IMR-90 (cell line): ENCODE results near the gene MAB21L4. TPM values are rescaled to one million over a fixed set of nuclear protein-coding genes. Genes with fewer than 3 reads are reported as not detected.

ENCODE experiments used
- ATAC-seq: fragments of 200-7000 bp; cut with Tn5 transposase; 2 replicates; pipeline ENCODE4 v1.9.1; 2020; ENCODE audit warnings: low read depth, mild to moderate bottlenecking, moderate library complexity
- BruUV-seq: library from RNA; stranded (reverse); fragments of 400-500 nt; replicated peaks from 2 replicates; lab custom pipeline; 2021; lab: Mats Ljungman, UMichigan
- CTCF ChIA-PET: fragments of 300-600 bp; formaldehyde crosslinking; extraction: SDS; loops from one replicate; lab custom pipeline; 2021; ENCODE audit warnings: antibody characterized with exemption; lab: Yijun Ruan, JAX
- POLR2A ChIA-PET: fragments of 300-600 bp; sonication (Branson Sonifier 250); formaldehyde crosslinking; loops from one replicate; lab custom pipeline; 2022; ENCODE audit warnings: antibody characterized with exemption; ENCODE audit not compliant: unreplicated experiment; lab: Charles Lee
- DNase-seq: peaks from one replicate; pipeline ENCODE4 v3.0.0; 2013
- H2AFZ ChIP-seq: replicated peaks from 2 replicates; pipeline ENCODE3; 2013; ENCODE audit warnings: low read length, mild to moderate bottlenecking; ENCODE audit not compliant: poor library complexity
- H2AK5ac ChIP-seq: 2 replicates; pipeline ENCODE4 v1.6.1; 2013; ENCODE audit warnings: low read depth, low read length, inconsistent platforms
- H2AK9ac ChIP-seq: replicated peaks from 2 replicates; pipeline ENCODE3; 2013; ENCODE audit warnings: mild to moderate bottlenecking, low read depth, low read length, moderate library complexity; ENCODE audit not compliant: poor library complexity
- H2BK120ac ChIP-seq: 2 replicates; pipeline ENCODE4 v1.6.1; 2013; ENCODE audit warnings: low read depth, low read length, inconsistent platforms
- H2BK15ac ChIP-seq: 3 replicates; pipeline ENCODE4 v1.6.1; 2013; ENCODE audit warnings: low read depth, low read length, inconsistent platforms
- H2BK20ac ChIP-seq: 2 replicates; pipeline ENCODE4 v1.6.1; 2013; ENCODE audit warnings: low read depth, mild to moderate bottlenecking, inconsistent platforms, low read length, moderate library complexity
- H2BK5ac ChIP-seq: 2 replicates; pipeline ENCODE4 v1.6.1; 2013; ENCODE audit warnings: mild to moderate bottlenecking, low read depth, low read length, inconsistent platforms; ENCODE audit not compliant: poor library complexity, severe bottlenecking
- H3K14ac ChIP-seq: replicated peaks from 2 replicates; pipeline ENCODE4 v1.6.1; 2013; ENCODE audit warnings: low read depth, low read length, inconsistent platforms
- H3K18ac ChIP-seq: 2 replicates; pipeline ENCODE4 v1.6.1; 2013; ENCODE audit warnings: low read depth, low read length, control low read depth
- H3K23ac ChIP-seq: 2 replicates; pipeline ENCODE4 v1.6.1; 2013; ENCODE audit warnings: low read depth, low read length, inconsistent platforms
- H3K27ac ChIP-seq: 2 replicates; pipeline ENCODE4 v1.5.1; 2013; ENCODE audit warnings: mild to moderate bottlenecking, control low read depth, low read length; ENCODE audit not compliant: insufficient read depth
- H3K27me3 ChIP-seq: 2 replicates; pipeline ENCODE4 v1.6.1; 2013; ENCODE audit warnings: low read length; ENCODE audit not compliant: control insufficient read depth, insufficient read depth
- H3K36me3 ChIP-seq: 2 replicates; pipeline ENCODE4 v1.6.1; 2013; ENCODE audit warnings: low read length, mixed read lengths; ENCODE audit not compliant: control insufficient read depth, insufficient read depth
- H3K4ac ChIP-seq: 2 replicates; pipeline ENCODE4 v1.6.1; 2013; ENCODE audit warnings: low read depth, low read length, inconsistent platforms
- H3K4me1 ChIP-seq: 2 replicates; pipeline ENCODE4 v1.6.1; 2013; ENCODE audit warnings: low read length, mixed read lengths; ENCODE audit not compliant: control insufficient read depth, insufficient read depth
- H3K4me2 ChIP-seq: 2 replicates; pipeline ENCODE4 v1.6.1; 2013; ENCODE audit warnings: low read depth, mild to moderate bottlenecking, control low read depth, low read length, moderate library complexity
- H3K4me3 ChIP-seq: 2 replicates; pipeline ENCODE4 v1.5.1; 2013; ENCODE audit warnings: low read depth, mild to moderate bottlenecking, control low read depth, low read length, moderate library complexity; ENCODE audit not compliant: insufficient read depth
- H3K56ac ChIP-seq: 2 replicates; pipeline ENCODE4 v1.6.1; 2013; ENCODE audit warnings: low read length, inconsistent platforms; ENCODE audit not compliant: insufficient read depth; ENCODE audit errors: extremely low read depth
- H3K79me1 ChIP-seq, 2 experiments: 2 replicates each; pipeline ENCODE4 v1.6.1; 2013; ENCODE audit warnings: low read length in 2 of 2, inconsistent platforms in 1 of 2, low read depth in 1 of 2
- H3K9ac ChIP-seq: 2 replicates; pipeline ENCODE4 v1.6.1; 2013; ENCODE audit warnings: low read depth, low read length, control low read depth
- H3K9me1 ChIP-seq: 2 replicates; pipeline ENCODE4 v1.6.1; 2013; ENCODE audit warnings: low read length, inconsistent platforms; ENCODE audit not compliant: insufficient read depth
- H3K9me3 ChIP-seq: 2 replicates; pipeline ENCODE4 v1.6.1; 2013; ENCODE audit warnings: low read length; ENCODE audit not compliant: control insufficient read depth, insufficient read depth
- H4K20me1 ChIP-seq: 2 replicates; pipeline ENCODE4 v1.6.1; 2013; ENCODE audit warnings: low read length, inconsistent platforms; ENCODE audit not compliant: insufficient read depth
- H4K5ac ChIP-seq: 2 replicates; pipeline ENCODE4 v1.6.1; 2013; ENCODE audit warnings: mild to moderate bottlenecking, low read depth, low read length, control low read depth
- H4K8ac ChIP-seq, 2 experiments: 2 replicates each; pipeline ENCODE4 v1.6.1; 2013; ENCODE audit warnings: low read depth in 2 of 2, low read length in 2 of 2, control low read depth in 1 of 2, inconsistent platforms in 1 of 2
- H4K91ac ChIP-seq: 2 replicates; pipeline ENCODE4 v1.6.1; 2013; ENCODE audit warnings: low read depth, low read length, inconsistent platforms; ENCODE audit not compliant: insufficient read depth
- BHLHE40 ChIP-seq: fragments of 150-350 bp; IDR thresholded peaks from 2 replicates; pipeline ENCODE4 v1.6.1; 2016; ENCODE audit warnings: mild to moderate bottlenecking, low read depth, low read length
- CEBPB ChIP-seq: IDR thresholded peaks from 2 replicates; pipeline ENCODE4 v1.6.1; 2012; ENCODE audit warnings: low read depth, low read length, improper control_type of control experiment
- CHD1 ChIP-seq: IDR thresholded peaks from 2 replicates; pipeline ENCODE4 v1.6.1; 2012; ENCODE audit warnings: low read depth, low read length, improper control_type of control experiment
- FOS ChIP-seq: fragments of 150-350 bp; IDR thresholded peaks from 2 replicates; pipeline ENCODE4 v1.6.1; 2016; ENCODE audit warnings: low read depth, low read length
- MAFK ChIP-seq: IDR thresholded peaks from 2 replicates; pipeline ENCODE4 v1.6.1; 2012; ENCODE audit warnings: low read depth, low read length, improper control_type of control experiment
- MAZ ChIP-seq: IDR thresholded peaks from 2 replicates; pipeline ENCODE4 v1.6.1; 2012; ENCODE audit warnings: low read depth, mild to moderate bottlenecking, low read length, improper control_type of control experiment, moderate library complexity, borderline replicate concordance
- MXI1 ChIP-seq: IDR thresholded peaks from 2 replicates; pipeline ENCODE4 v1.6.1; 2012; ENCODE audit warnings: low read depth, mild to moderate bottlenecking, low read length, moderate library complexity, borderline replicate concordance
- POLR2A ChIP-seq: IDR thresholded peaks from 2 replicates; pipeline ENCODE4 v1.6.1; 2012; ENCODE audit warnings: mild to moderate bottlenecking, low read depth, low read length
- RAD21 ChIP-seq: IDR thresholded peaks from 2 replicates; pipeline ENCODE4 v1.6.1; 2012; ENCODE audit warnings: low read length, improper control_type of control experiment
- RCOR1 ChIP-seq: IDR thresholded peaks from 2 replicates; pipeline ENCODE4 v1.6.1; 2012; ENCODE audit warnings: mild to moderate bottlenecking, low read length, improper control_type of control experiment; ENCODE audit not compliant: insufficient replicate concordance
- WGBS, 2 experiments: methylation state at CpG; one replicate each; pipeline versions ENCODE4 v1.1.5 to v1.1.7; 2013; ENCODE audit warnings: missing lambda C conversion rate in 2 of 2; ENCODE audit not compliant: insufficient read length in 1 of 2; ENCODE audit errors: extremely low coverage in 2 of 2; 5-methylcytosine and 5-hydroxymethylcytosine counted together
- dilution Hi-C: fragments of 300-500 bp; cut with HindIII; formaldehyde crosslinking; loops from one replicate; pipeline ENCODE4 v1.14.3; 2018; ENCODE audit warnings: low sequenced_read_pairs; ENCODE audit not compliant: unreplicated experiment
- in situ Hi-C: fragments of 300-500 bp; cut with MboI; formaldehyde crosslinking; loops from 3 replicates; pipeline ENCODE4 v1.14.3; 2019; ENCODE audit warnings: low sequenced_read_pairs, inconsistent platforms, mixed read lengths
- intact Hi-C: fragments of 100-400 bp; cut with micrococcal nuclease; formaldehyde crosslinking; loops from 2 replicates; pipeline ENCODE4 v1.10.0; 2022
- polyA plus RNA-seq, 3 experiments: library from polyadenylated mRNA; depleted of rRNA; stranded (reverse); fragments of >200 nt; gene quantifications; 2 replicates each; pipeline ENCODE4 v1.2.3, GENCODE V29; 2012; ENCODE audit warnings: low replicate concordance in 1 of 3
- total RNA-seq: library from RNA; depleted of rRNA; stranded (reverse); fragments of >200 nt; gene quantifications from 2 replicates; pipeline ENCODE4 v1.2.3, GENCODE V29; 2012
- TF ChIP-seq, protein P1 (sequence below): fragments of 150-350 bp; IDR thresholded peaks from 2 replicates; pipeline ENCODE4 v1.6.1; 2016; ENCODE audit warnings: low read depth, mild to moderate bottlenecking, low read length, moderate library complexity, borderline replicate concordance
- TF ChIP-seq, protein P2 (sequence below): fragments of 150-350 bp; IDR thresholded peaks from 2 replicates; pipeline ENCODE4 v1.6.1; 2017; ENCODE audit warnings: mild to moderate bottlenecking, antibody characterized with exemption, low read length, low read depth
- TF ChIP-seq, protein P3 (sequence below): conservative IDR thresholded peaks from 2 replicates; pipeline ENCODE4 v1.5.1; 2012; ENCODE audit warnings: mild to moderate bottlenecking, low read depth, low read length, improper control_type of control experiment

The MAB21L4 gene
- total and polyA plus RNA-seq, 2 of the 4 experiments (the other 2 are of a cell fraction) = not detected

DNA sequence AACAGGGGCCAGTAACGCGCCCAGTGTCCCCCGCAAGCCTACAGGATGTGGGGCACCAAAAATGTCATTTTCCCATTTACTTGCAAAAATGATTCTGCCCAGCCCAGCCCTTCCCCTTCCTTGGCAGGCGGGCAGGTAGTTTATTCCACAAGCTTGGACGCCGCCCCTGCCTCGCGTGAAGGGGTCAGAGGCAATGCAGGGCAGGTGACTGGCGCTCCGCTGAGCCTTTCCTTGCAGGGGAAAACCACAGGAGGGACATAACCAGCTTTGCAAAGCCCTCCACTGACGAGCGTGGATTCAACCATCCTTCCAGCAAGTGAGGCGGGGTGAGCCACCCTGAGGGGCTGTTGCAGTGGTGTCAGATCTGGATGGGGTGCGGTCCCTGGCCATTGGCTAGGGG lies 5.3 kb downstream of the MAB21L4 start:
- dilution Hi-C loops (no loop called here), in situ Hi-C loops (no loop called here), intact Hi-C loops (no loop called here)
- no peaks in the 10 kb centered on the region for H3K36me3 ChIP-seq
- H4K5ac ChIP-seq = no peak overlapping the region
- no peaks in the 10 kb centered on the region; the same call in 1 of the 2 replicates for H3K4me1 ChIP-seq
- H2BK15ac ChIP-seq = no peak overlapping the region
- ChIA-PET POLR2A (no interaction called here), CTCF (no interaction called here)
- H3K9ac ChIP-seq = no peak overlapping the region
- no peak overlapping the region for H3K23ac ChIP-seq
- ATAC-seq = no peak
- peaks cover 4% of the 10 kb centered on the region; the same call in 1 of the 2 replicates for H3K27me3 ChIP-seq
- DNase-seq = no peak
- H3K18ac ChIP-seq = no peak overlapping the region
- no peak overlapping the region for H3K14ac ChIP-seq
- H3K4me3 ChIP-seq = no peak overlapping the region
- H2AK9ac ChIP-seq = no peak overlapping the region
- H2BK5ac ChIP-seq = no peak overlapping the region
- no TSS peak for BruUV-seq
- no peak overlapping the region for H4K8ac ChIP-seq
- no peak overlapping the region for H3K56ac ChIP-seq
- H3K9me3 ChIP-seq = no peaks in the 10 kb centered on the region
- no peak overlapping the region for H3K27ac ChIP-seq
- H3K79me1 ChIP-seq = no peaks in the 10 kb centered on the region
- H3K4me2 ChIP-seq = no peak overlapping the region
- H2BK120ac ChIP-seq = no peak overlapping the region
- no peak overlapping the region for H2AFZ ChIP-seq
- no peaks in the 10 kb centered on the region for H3K9me1 ChIP-seq
- no peak overlapping the region for H2BK20ac ChIP-seq
- H4K20me1 ChIP-seq = no peaks in the 10 kb centered on the region
- WGBS, 2 experiments = 72% methylated on average over 5 of the region's 14 CpGs; no CpG with 5 or more reads in 1 of the 2 experiments
- no peak overlapping the region for H4K91ac ChIP-seq
- H2AK5ac ChIP-seq = no peak overlapping the region
- TF ChIP-seq, protein P1, sequence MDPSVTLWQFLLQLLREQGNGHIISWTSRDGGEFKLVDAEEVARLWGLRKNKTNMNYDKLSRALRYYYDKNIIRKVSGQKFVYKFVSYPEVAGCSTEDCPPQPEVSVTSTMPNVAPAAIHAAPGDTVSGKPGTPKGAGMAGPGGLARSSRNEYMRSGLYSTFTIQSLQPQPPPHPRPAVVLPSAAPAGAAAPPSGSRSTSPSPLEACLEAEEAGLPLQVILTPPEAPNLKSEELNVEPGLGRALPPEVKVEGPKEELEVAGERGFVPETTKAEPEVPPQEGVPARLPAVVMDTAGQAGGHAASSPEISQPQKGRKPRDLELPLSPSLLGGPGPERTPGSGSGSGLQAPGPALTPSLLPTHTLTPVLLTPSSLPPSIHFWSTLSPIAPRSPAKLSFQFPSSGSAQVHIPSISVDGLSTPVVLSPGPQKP = no peak
- TF ChIP-seq RAD21 = no peak
- TF ChIP-seq BHLHE40 = no peak
- no peak for TF ChIP-seq FOS
- TF ChIP-seq CHD1 = no peak
- TF ChIP-seq CEBPB = no peak
- no peak for TF ChIP-seq MXI1
- no peak for TF ChIP-seq MAZ
- TF ChIP-seq, protein P2, sequence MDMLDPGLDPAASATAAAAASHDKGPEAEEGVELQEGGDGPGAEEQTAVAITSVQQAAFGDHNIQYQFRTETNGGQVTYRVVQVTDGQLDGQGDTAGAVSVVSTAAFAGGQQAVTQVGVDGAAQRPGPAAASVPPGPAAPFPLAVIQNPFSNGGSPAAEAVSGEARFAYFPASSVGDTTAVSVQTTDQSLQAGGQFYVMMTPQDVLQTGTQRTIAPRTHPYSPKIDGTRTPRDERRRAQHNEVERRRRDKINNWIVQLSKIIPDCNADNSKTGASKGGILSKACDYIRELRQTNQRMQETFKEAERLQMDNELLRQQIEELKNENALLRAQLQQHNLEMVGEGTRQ = no peak
- TF ChIP-seq MAFK = no peak
- TF ChIP-seq, protein P3, sequence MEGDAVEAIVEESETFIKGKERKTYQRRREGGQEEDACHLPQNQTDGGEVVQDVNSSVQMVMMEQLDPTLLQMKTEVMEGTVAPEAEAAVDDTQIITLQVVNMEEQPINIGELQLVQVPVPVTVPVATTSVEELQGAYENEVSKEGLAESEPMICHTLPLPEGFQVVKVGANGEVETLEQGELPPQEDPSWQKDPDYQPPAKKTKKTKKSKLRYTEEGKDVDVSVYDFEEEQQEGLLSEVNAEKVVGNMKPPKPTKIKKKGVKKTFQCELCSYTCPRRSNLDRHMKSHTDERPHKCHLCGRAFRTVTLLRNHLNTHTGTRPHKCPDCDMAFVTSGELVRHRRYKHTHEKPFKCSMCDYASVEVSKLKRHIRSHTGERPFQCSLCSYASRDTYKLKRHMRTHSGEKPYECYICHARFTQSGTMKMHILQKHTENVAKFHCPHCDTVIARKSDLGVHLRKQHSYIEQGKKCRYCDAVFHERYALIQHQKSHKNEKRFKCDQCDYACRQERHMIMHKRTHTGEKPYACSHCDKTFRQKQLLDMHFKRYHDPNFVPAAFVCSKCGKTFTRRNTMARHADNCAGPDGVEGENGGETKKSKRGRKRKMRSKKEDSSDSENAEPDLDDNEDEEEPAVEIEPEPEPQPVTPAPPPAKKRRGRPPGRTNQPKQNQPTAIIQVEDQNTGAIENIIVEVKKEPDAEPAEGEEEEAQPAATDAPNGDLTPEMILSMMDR = no peak
- no peak for TF ChIP-seq POLR2A
- TF ChIP-seq RCOR1 = no peak
- no peak overlapping the region for H3K4ac ChIP-seq
